HG03095 (cell line): ENCODE results near the gene POM121.
"Not testable (repeated sequence)": the region's sequence is repeated elsewhere in the genome, so short reads cannot be mapped to it uniquely, and the experiment has no call there.

Experiments used
- ATAC-seq: cut with Tn5 transposase; IDR thresholded peaks from one replicate; pipeline ENCODE4 v1.9.1; 2021; ENCODE audit warnings: moderate library complexity; ENCODE audit not compliant: unreplicated experiment

POM121 gene

GRCh38 chr7:72995484-72995883, 70.6 kb downstream of the POM121 start:
- ATAC-seq: not testable (repeated sequence)

GRCh38 chr7:72997447-72997846, 72.6 kb downstream of the POM121 start:
- ATAC-seq: not testable (repeated sequence)

- ATAC-seq: not testable (repeated sequence)
Observed at GRCh38 chr7:72997887-72998468, 73.1 kb downstream of the POM121 start.
